NCI-H510A treated with DMSO at 0.1 percent for 48 hours (cell line): Measurements from ENCODE around the gene SLC25A11.
"Not testable (repeated sequence)": the region's sequence is repeated elsewhere in the genome, so short reads cannot be mapped to it uniquely, and the experiment has no call there.

Source experiments
- DNase-seq: peaks from one replicate; lab custom pipeline; 2025; lab: John Stamatoyannopoulos, UW

Gene SLC25A11

GRCh38 chr17:4945176-4945943, 5.5 kb upstream of the SLC25A11 start:
- no peak for DNase-seq

GRCh38 chr17:4944554-4945175, 4.8 kb upstream of the SLC25A11 start:
- DNase-seq = no peak

GRCh38 chr17:4944163-4944553, 4.3 kb upstream of the SLC25A11 start:
- DNase-seq = no peak

GRCh38 chr17:4942760-4943508, 3.1 kb upstream of the SLC25A11 start:
- DNase-seq = no peak

- DNase-seq = no peak
Measured at GRCh38 chr17:4941319-4941610, 1.4 kb upstream of the SLC25A11 start.

- DNase-seq = no peak
Measured at GRCh38 chr17:4940555-4941318, 891 bp upstream of the SLC25A11 start.

- DNase-seq = no peak
Measured at GRCh38 chr17:4939546-4939795, 375 bp downstream of the SLC25A11 start.

GRCh38 chr17:4938688-4939545, 929 bp downstream of the SLC25A11 start:
- no peak for DNase-seq

GRCh38 chr17:4938069-4938491, 1.8 kb downstream of the SLC25A11 start:
- DNase-seq = no peak

GRCh38 chr17:4937553-4937952, 2.3 kb downstream of the SLC25A11 start:
- no peak for DNase-seq

- no peak for DNase-seq
Measured at GRCh38 chr17:4936436-4936835, 3.4 kb downstream of the SLC25A11 start.

- no peak for DNase-seq
Measured at GRCh38 chr17:4935650-4936049, 4.2 kb downstream of the SLC25A11 start.

GRCh38 chr17:4934173-4934979, 5.5 kb downstream of the SLC25A11 start:
- DNase-seq = peak; percentile 8

GRCh38 chr17:4933646-4934045, 6.2 kb downstream of the SLC25A11 start:
- no peak for DNase-seq

GRCh38 chr17:4932756-4933155, 7.1 kb downstream of the SLC25A11 start:
- no peak for DNase-seq

GRCh38 chr17:4931963-4932362, 7.9 kb downstream of the SLC25A11 start, which contains the start of gene GP1BA:
Gene GP1BA (plus strand): TSS chr17:4932277. CDS start chr17:4932605, 328 bp downstream.
- DNase-seq = no peak

- no peak for DNase-seq
Measured at GRCh38 chr17:4928881-4929280, 11.0 kb downstream of the SLC25A11 start.

GRCh38 chr17:4926577-4927335, 13.1 kb downstream of the SLC25A11 start:
- DNase-seq = not testable (repeated sequence)

- DNase-seq = no peak
Measured at GRCh38 chr17:4921320-4921719, 18.5 kb downstream of the SLC25A11 start.
